ENCODE results near the gene NEUROD1.

The NEUROD1 gene

DNA sequence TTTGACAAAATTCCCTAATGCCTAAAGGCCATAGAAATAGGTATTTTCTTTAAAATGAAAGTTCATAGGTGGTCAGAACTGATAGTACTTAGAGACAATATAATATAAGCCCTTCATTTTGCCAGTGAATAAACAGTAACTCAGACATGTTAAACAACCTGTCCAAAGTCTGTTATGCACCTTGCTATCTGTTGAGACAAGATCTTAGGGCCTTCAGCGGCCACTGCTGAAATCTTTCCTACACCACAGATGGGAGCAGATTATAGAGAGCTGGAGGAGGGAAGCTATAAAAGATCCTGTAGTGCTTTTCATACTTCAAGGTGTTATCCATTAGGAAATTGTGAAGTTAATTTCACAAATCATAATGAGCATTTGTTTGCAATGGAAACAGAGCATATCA is 37.2 kb downstream of the NEUROD1 start:
- no peak for DNase-seq (ENCODE audit: low read depth in 3 of 3, low spot score in 1 of 3)

- no peak for DNase-seq (ENCODE audit: low read depth in 3 of 3, low spot score in 1 of 3)
Observed at GRCh38 chr2:181642086-181642485, 38.2 kb downstream of the NEUROD1 start.

GRCh38 chr2:181639686-181640085 is 40.6 kb downstream of the NEUROD1 start:
- no peak for DNase-seq (ENCODE audit: low read depth in 3 of 3, low spot score in 1 of 3)

- no peak for DNase-seq (ENCODE audit: low read depth in 3 of 3, low spot score in 1 of 3)
Observed at GRCh38 chr2:181632733-181633401, 47.5 kb downstream of the NEUROD1 start.

GRCh38 chr2:181628590-181629585 is 51.4 kb downstream of the NEUROD1 start:
- no peak for DNase-seq (ENCODE audit: low read depth in 3 of 3, low spot score in 1 of 3)

- DNase-seq (ENCODE audit: low read depth in 3 of 3, low spot score in 1 of 3), result no peak
Observed at GRCh38 chr2:181627545-181627944, 52.8 kb downstream of the NEUROD1 start.

DNA sequence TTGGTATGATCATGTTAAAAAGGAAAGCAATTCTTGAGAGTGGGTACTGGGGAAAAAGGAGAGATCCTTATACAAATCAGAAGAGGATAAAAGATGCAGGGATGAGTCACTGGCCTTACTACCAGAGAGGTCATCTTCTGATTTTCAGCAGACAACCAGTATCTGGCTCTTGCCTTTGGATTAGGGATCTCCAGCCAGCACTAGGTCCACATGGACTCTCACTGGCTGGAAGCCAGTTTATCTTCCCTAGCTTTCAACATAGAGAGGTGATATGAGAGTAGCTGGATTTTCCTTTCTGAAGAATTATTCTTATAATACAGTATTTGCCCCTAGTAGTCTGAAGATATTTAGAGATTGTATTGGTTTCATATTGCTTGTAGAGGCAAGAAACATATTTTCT is 53.6 kb downstream of the NEUROD1 start:
- DNase-seq (ENCODE audit: low read depth in 3 of 3, low spot score in 1 of 3), result no peak
